NT2/D1 (cell line): Measurements from ENCODE around the gene CHCHD6.

Experiments
- SUZ12 ChIP-seq: IDR thresholded peaks from 2 replicates; pipeline ENCODE4 v1.6.1; 2011; ENCODE audit not compliant: insufficient read length, insufficient read depth; ENCODE audit errors: extremely low read depth
- YY1 ChIP-seq: IDR thresholded peaks from 2 replicates; pipeline ENCODE4 v1.6.1; 2011; ENCODE audit not compliant: insufficient read length, insufficient read depth
- ZNF274 ChIP-seq: IDR thresholded peaks from 2 replicates; pipeline ENCODE4 v1.6.1; 2011; ENCODE audit warnings: mild to moderate bottlenecking, low read depth, low read length

DNA sequence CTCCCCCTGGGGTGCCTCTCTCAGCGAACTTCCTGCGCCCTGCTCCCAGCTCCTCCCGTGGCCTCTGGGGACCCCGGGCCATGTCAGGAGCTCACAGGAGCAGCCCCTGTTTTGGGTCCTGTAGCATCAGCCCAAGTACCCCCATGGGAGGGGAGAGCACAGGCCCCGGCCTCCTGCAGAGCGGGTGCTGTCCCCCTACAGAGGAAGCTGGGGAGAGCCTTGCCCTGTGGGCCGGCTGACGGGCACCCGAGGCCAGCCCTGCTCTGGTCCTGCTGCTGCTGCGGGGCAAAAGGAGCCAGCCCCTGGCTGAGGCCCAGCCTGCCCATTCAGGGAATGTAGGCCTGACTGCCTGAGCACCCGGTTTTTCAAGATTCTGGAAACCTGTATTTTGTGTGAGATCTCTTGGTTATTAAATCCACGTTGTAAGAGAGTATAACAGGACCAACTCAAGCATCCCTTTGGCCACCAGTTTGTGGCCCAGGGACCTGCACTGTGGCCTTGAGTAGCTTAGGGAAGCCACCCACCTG lies 291.3 kb downstream of the CHCHD6 start:
- TF ChIP-seq ZNF274 (no peak), YY1 (no peak), SUZ12 (no peak)
